SK-N-MC (cell line): ENCODE data around the gene GET3.
A peak's percentile ranks its signal among the peaks of the same experiment; 100 is the strongest.
"Not testable (repeated sequence)": the region's sequence is repeated elsewhere in the genome, so short reads cannot be mapped to it uniquely, and the experiment has no call there.

Source experiments
- DNase-seq: peaks from one replicate; pipeline ENCODE4 v3.0.0-alpha.2; 2011; ENCODE audit warnings: low read depth, low spot score
- H3K27ac ChIP-seq: fragments of 200-600 bp; sonication (generic); 2 replicates; pipeline ENCODE4 v1.5.1; 2016; ENCODE audit warnings: mixed run types
- H3K36me3 ChIP-seq: fragments of 200-600 bp; sonication (generic); 2 replicates; pipeline ENCODE4 v1.6.1; 2017; ENCODE audit warnings: antibody characterized with exemption, low read length, mixed read lengths; ENCODE audit not compliant: insufficient read depth
- H3K4me3 ChIP-seq: fragments of 200-600 bp; sonication (generic); 2 replicates; pipeline ENCODE4 v1.5.1; 2016
- H3K9ac ChIP-seq: fragments of 200-600 bp; sonication (generic); 2 replicates; pipeline ENCODE4 v1.8.0; 2017; ENCODE audit warnings: mixed run types, mixed read lengths; ENCODE audit not compliant: insufficient read length
- H3K9me3 ChIP-seq: fragments of 200-600 bp; sonication (generic); 2 replicates; pipeline ENCODE4 v1.6.1; 2017; ENCODE audit warnings: low read depth, mild to moderate bottlenecking, antibody characterized with exemption, low read length, moderate library complexity, mixed read lengths
- EZH2 ChIP-seq: fragments of 200-600 bp; sonication (generic); IDR thresholded peaks from one replicate; pipeline ENCODE4 v1.6.1; 2017; ENCODE audit warnings: antibody characterized with exemption
- FOXP2 ChIP-seq: optimal IDR thresholded peaks from 2 replicates; pipeline ENCODE3; 2011; ENCODE audit warnings: mild to moderate bottlenecking, moderate library complexity; ENCODE audit not compliant: insufficient read depth; ENCODE audit errors: extremely low read length, control extremely low read depth
- POLR2AphosphoS5 ChIP-seq: IDR thresholded peaks from 2 replicates; pipeline ENCODE4 v1.6.1; 2012; ENCODE audit warnings: mild to moderate bottlenecking, low read depth, low read length, borderline replicate concordance

GET3 gene

GRCh38 chr19:12722566-12723380, 14.5 kb upstream of the GET3 start:
- TF ChIP-seq EZH2 = no peak
- peak; percentile 91 for TF ChIP-seq POLR2AphosphoS5

GRCh38 chr19:12723381-12723640, 14.0 kb upstream of the GET3 start:
- H3K4me3 ChIP-seq = peak overlapping the region; percentile 97
- peaks cover 29% of the 10 kb centered on the region for H3K36me3 ChIP-seq
- H3K27ac ChIP-seq = peak overlapping the region; percentile 92
- TF ChIP-seq FOXP2 (no peak), EZH2 (no peak), POLR2AphosphoS5 (no peak)
- H3K9ac ChIP-seq = peak overlapping the region; percentile 100
- no peaks in the 10 kb centered on the region for H3K9me3 ChIP-seq
- no peak for DNase-seq

More at GRCh38 chr19:12722566-12723380, 14.5 kb upstream of the GET3 start:
- DNase-seq = peak; percentile 97
- H3K27ac ChIP-seq = peak overlapping the region; percentile 92
- H3K9me3 ChIP-seq = no peaks in the 10 kb centered on the region
- H3K9ac ChIP-seq = peak overlapping the region; percentile 100
- peaks cover 29% of the 10 kb centered on the region for H3K36me3 ChIP-seq
- H3K4me3 ChIP-seq = peak overlapping the region; percentile 97

GRCh38 chr19:12723641-12724426, 13.5 kb upstream of the GET3 start, which contains the start of gene TNPO2:
Gene TNPO2 (minus strand): TSS chr19:12723932. CDS start chr19:12720977, 2,955 bp downstream.
- Histone ChIP-seq H3K4me3 (peak within 1 kb of the TSS; percentile 97), H3K9ac (peak within 1 kb of the TSS; percentile 100), H3K27ac (peak within 1 kb of the TSS; percentile 92), H3K9me3 (no peaks in the 10 kb centered on the region), H3K36me3 (peaks cover 27% of the 10 kb centered on the region)
- peak; percentile 90 for TF ChIP-seq POLR2AphosphoS5
- TF ChIP-seq FOXP2 = no peak
- no peak for TF ChIP-seq EZH2
- DNase-seq = no peak

DNA sequence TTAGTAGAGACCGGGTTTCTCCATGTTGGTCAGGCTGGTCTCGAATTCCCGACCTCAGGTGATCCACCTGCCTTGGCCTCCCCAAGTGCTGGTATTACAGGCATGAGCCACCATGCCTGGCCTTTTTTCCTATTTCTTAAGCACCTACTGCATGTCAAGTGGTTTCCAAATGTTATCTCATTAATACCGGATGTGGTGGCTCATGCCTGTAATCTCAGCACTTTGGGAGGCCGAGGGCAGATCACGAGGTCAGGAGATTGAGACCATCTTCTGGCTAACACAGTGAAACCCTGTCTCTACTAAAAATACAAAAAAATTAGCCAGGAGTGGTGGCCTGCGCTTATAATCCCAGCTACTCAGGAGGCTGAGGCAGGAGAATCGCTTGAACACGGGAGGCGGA, 11.7 kb upstream of the GET3 start:
- DNase-seq, H3K9ac ChIP-seq, H3K27ac ChIP-seq, H3K4me3 ChIP-seq, H3K9me3 ChIP-seq: not testable (repeated sequence)
- peaks cover 30% of the 10 kb centered on the region for H3K36me3 ChIP-seq

GRCh38 chr19:12726988-12727316, 10.3 kb upstream of the GET3 start:
- DNase-seq = no peak
- TF ChIP-seq EZH2 (no peak), FOXP2 (no peak), POLR2AphosphoS5 (no peak)
- Histone ChIP-seq H3K9me3 (no peaks in the 10 kb centered on the region), H3K4me3 (no peak overlapping the region), H3K9ac (no peak overlapping the region), H3K36me3 (peaks cover 39% of the 10 kb centered on the region), H3K27ac (peak overlapping the region; percentile 70; the same call in 1 of the 2 replicates)

DNA sequence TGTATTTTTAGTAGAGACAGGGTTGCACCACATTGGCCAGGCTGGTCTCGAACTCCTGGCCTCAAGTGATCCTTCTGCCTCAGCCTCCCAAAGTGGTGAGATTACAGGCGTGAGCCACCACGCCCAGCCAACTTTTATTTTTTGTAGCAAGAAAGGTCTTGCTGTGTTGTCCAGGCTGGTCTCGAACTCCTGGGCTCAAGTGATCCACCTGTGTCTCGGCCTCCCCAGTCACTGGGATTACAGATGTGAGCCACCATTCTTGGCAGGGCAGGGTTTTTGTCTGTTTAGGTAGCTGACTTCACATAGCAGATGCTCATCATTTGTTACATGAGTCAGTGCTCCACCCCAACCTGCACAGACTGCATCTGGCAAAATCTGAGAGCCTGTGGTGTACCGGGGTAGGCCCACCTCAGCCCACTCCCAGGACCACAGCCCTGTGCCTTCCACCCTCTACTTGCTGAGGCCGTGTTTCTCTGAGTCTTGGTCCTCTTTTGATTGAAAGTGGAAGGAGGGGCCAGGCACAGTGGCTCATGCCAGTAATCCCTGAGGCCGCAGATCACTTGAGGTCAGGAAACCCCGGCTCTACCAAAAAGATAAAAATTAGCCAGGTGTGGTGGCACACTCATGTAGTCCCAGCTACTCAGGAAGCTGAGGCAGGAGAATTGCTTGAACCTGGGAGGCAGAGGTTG, 9.4 kb upstream of the GET3 start:
- no peak for TF ChIP-seq FOXP2
- peak; percentile 29; the same call in 1 of the 2 replicates for TF ChIP-seq POLR2AphosphoS5
- peaks cover 45% of the 10 kb centered on the region for H3K36me3 ChIP-seq

GRCh38 chr19:12730064-12730463, 7.2 kb upstream of the GET3 start:
- Histone ChIP-seq H3K4me3 (no peak overlapping the region), H3K27ac (no peak overlapping the region), H3K9ac (no peak overlapping the region), H3K9me3 (no peaks in the 10 kb centered on the region), H3K36me3 (peaks cover 48% of the 10 kb centered on the region)
- DNase-seq = no peak
- TF ChIP-seq FOXP2 (no peak), EZH2 (no peak)

More for the DNA sequence above, 9.4 kb upstream of the GET3 start:
- no peak overlapping the region for H3K27ac ChIP-seq
- no peak overlapping the region for H3K9ac ChIP-seq
- H3K4me3 ChIP-seq = no peak overlapping the region
- DNase-seq = no peak
- no peaks in the 10 kb centered on the region for H3K9me3 ChIP-seq

GRCh38 chr19:12731337-12731736, 6.0 kb upstream of the GET3 start:
- DNase-seq = no peak
- no peak overlapping the region for H3K27ac ChIP-seq
- no peaks in the 10 kb centered on the region for H3K9me3 ChIP-seq
- peaks cover 48% of the 10 kb centered on the region for H3K36me3 ChIP-seq
- no peak overlapping the region for H3K9ac ChIP-seq
- TF ChIP-seq POLR2AphosphoS5 (no peak), EZH2 (no peak), FOXP2 (no peak)
- H3K4me3 ChIP-seq = no peak overlapping the region
